Measurements from ENCODE around the gene ASIC2. TPM values are rescaled to one million over a fixed set of nuclear protein-coding genes. Genes with fewer than 3 reads are reported as not detected.

The ASIC2 gene
- total and polyA plus RNA-seq, 4 donors, result 0.10 to 0.18 TPM; not detected in 2

GRCh38 chr17:33120103-33120502 lies 173.0 kb downstream of the ASIC2 start:
- Histone ChIP-seq H3K9me3 (ENCODE audit: control insufficient read depth, low read length) (no peaks in the 10 kb centered on the region), H3K27me3 (ENCODE audit: control insufficient read depth in 1 of 2, insufficient read depth in 2 of 2, low read length in 1 of 2) (no peaks in the 10 kb centered on the region), H3K4me3 (ENCODE audit: low read length in 2 of 2) (no peak overlapping the region), H3K4me1 (ENCODE audit: control insufficient read depth in 1 of 2, insufficient read depth in 2 of 2, low read length in 2 of 2) (no peaks in the 10 kb centered on the region), H3K27ac (ENCODE audit: low read depth in 1 of 2, low read length in 2 of 2) (no peak overlapping the region), H3K36me3 (ENCODE audit: control insufficient read depth in 1 of 2, insufficient read depth in 2 of 2, low read length in 1 of 2) (no peaks in the 10 kb centered on the region)
- intact Hi-C loops (cut with DNase I), result loop anchor here in 1 of 2 donors (5.0 kb wide), 1 partner anchor 52 kb away; no protein-coding TSS in a partner anchor
- WGBS, 2 donors, result 27 to 31% methylated on average over 5 of the region's 5 CpGs
- DNase-seq (no peak), ATAC-seq (ENCODE audit: low FRiP score) (no peak)

GRCh38 chr17:33118391-33119075 lies 174.6 kb downstream of the ASIC2 start:
- Histone ChIP-seq H3K4me3 (ENCODE audit: low read length in 2 of 2) (no peak overlapping the region), H3K27ac (ENCODE audit: low read depth in 1 of 2, low read length in 2 of 2) (no peak overlapping the region), H3K4me1 (ENCODE audit: control insufficient read depth in 1 of 2, insufficient read depth in 2 of 2, low read length in 2 of 2) (no peaks in the 10 kb centered on the region), H3K36me3 (ENCODE audit: control insufficient read depth in 1 of 2, insufficient read depth in 2 of 2, low read length in 1 of 2) (no peaks in the 10 kb centered on the region), H3K9me3 (ENCODE audit: control insufficient read depth, low read length) (no peaks in the 10 kb centered on the region), H3K27me3 (ENCODE audit: control insufficient read depth in 1 of 2, insufficient read depth in 2 of 2, low read length in 1 of 2) (no peaks in the 10 kb centered on the region)
- 76 to 77% methylated on average over 8 of the region's 8 CpGs for WGBS, 2 donors
- no peak for ATAC-seq (ENCODE audit: low FRiP score)
- DNase-seq, result no peak
- intact Hi-C loops (cut with DNase I), result no loop called here

DNA sequence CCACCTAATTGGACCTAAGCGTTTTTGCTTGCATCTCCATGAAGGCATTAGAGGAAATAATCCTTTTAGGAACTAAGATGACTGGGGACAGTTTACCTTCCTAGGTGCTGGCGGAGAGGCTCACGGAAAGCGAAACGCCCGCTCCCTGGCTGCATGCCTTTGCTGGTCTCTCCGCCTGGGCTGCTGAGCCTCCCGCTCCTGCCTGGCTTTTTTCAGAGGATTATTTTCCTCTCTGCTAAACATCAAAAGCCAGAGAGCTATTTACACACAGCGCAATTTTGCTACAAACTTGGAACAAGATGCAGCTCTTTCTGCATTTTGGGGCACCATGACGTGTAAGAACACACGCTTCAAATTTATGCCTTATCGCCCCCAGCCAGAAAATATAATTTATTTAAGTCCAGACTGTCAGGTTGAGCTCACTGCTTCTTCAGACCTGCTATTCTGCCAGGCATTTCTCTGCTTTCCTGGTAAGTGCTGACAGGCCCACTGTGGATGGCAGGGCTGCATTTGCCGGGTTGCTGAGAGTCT lies 177.0 kb downstream of the ASIC2 start:
- Histone ChIP-seq H3K4me3 (ENCODE audit: low read length in 2 of 2) (no peak overlapping the region), H3K4me1 (ENCODE audit: control insufficient read depth in 1 of 2, insufficient read depth in 2 of 2, low read length in 2 of 2) (peaks cover 0 to 2% of the 10 kb centered on the region in 2 donors), H3K27me3 (ENCODE audit: control insufficient read depth in 1 of 2, insufficient read depth in 2 of 2, low read length in 1 of 2) (no peaks in the 10 kb centered on the region), H3K9me3 (ENCODE audit: control insufficient read depth, low read length) (no peaks in the 10 kb centered on the region), H3K27ac (ENCODE audit: low read depth in 1 of 2, low read length in 2 of 2) (no peak overlapping the region), H3K36me3 (ENCODE audit: control insufficient read depth in 1 of 2, insufficient read depth in 2 of 2, low read length in 1 of 2) (no peaks in the 10 kb centered on the region)
- ATAC-seq (ENCODE audit: low FRiP score) (no peak), DNase-seq (no peak)
- 26 to 27% methylated on average over 13 of the region's 13 CpGs for WGBS, 2 donors
- intact Hi-C loops (cut with DNase I), result no loop called here

DNA sequence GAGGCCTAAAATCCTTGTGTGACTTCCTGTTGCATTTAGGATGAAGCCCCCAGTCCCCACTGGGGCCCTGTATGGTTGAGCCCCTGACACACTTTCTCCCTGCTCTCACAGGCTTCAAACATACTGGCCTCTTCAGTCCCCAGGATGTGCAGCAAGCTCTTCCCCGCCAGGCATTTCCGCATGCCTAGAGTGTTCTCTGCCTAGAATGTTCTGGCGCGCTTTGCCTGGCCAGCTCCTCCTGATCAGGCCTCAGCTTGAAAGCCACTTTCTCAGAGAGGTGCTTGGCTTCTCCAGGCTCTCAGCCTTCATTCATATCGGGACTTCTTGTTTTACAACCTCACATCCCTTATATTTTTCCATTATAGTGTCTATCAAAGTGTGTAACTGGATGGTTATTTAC lies 177.7 kb downstream of the ASIC2 start:
- intact Hi-C loops (cut with DNase I), result no loop called here
- Histone ChIP-seq H3K27me3 (ENCODE audit: control insufficient read depth in 1 of 2, insufficient read depth in 2 of 2, low read length in 1 of 2) (no peaks in the 10 kb centered on the region), H3K36me3 (ENCODE audit: control insufficient read depth in 1 of 2, insufficient read depth in 2 of 2, low read length in 1 of 2) (no peaks in the 10 kb centered on the region), H3K9me3 (ENCODE audit: control insufficient read depth, low read length) (no peaks in the 10 kb centered on the region), H3K4me3 (ENCODE audit: low read length in 2 of 2) (no peak overlapping the region), H3K27ac (ENCODE audit: low read depth in 1 of 2, low read length in 2 of 2) (no peak overlapping the region), H3K4me1 (ENCODE audit: control insufficient read depth in 1 of 2, insufficient read depth in 2 of 2, low read length in 2 of 2) (peaks cover 0 to 2% of the 10 kb centered on the region in 2 donors)
- DNase-seq, result no peak
- ATAC-seq (ENCODE audit: low FRiP score), result no peak
- 87 to 90% methylated on average over 5 of the region's 5 CpGs for WGBS, 2 donors

DNA sequence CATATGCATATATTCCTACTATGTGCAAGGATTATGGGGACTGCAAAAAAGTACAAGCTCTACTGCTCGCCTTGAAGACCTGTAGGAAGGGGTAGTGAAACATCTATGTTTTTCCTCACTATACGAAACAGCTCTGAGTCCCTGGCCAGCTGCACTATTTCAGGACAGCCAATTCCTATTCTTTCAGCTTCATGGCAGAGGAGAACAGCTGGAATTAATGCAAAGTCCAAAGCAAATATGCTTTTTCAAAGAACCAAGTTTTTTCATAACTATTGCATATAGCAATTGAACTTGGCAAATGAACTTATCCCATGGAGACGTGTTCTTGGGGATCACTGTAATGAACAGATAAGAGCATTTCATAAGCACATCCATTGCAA lies 179.1 kb downstream of the ASIC2 start:
- intact Hi-C loops (cut with DNase I), result no loop called here
- 25 to 31% methylated on average over 3 of the region's 3 CpGs for WGBS, 2 donors

DNA sequence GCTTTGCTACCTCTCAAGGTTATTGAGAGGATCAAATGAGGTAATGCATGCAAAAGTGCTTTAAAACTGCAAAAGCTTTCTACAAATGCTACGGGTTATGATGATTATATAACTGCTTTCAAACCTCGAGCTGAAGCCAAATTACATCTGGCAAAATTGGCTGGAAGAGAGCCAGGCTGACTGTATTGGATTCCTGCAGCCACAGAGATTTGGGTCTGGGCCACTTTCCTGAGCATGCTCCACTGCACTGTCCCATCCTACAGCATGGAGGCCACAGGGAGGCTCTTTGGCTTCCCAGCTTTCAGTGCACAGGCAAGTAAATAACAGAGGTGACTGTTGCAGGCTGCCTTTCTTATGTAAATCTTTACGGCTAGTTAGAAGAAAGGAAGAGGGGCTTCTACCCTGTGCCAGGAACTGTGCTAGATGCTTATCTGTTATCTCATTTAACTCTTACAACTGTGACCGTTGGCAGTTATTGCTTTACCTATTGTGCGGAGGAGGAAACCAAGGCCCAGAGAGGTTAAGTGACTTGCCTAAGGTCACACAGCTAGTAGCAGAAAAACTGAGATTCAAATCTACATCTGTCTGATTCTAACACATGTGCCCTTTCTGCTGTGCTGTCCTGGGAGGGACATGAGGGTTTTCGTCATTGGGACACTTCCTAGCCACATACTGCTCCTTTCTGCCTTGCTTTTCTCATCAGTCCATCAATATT lies 179.7 kb downstream of the ASIC2 start:
- H3K4me3 ChIP-seq (ENCODE audit: low read length in 2 of 2), result no peak overlapping the region
- ATAC-seq (ENCODE audit: low FRiP score) (no peak), DNase-seq (no peak)
- intact Hi-C loops (cut with DNase I), result no loop called here
- 48 to 50% methylated on average over 6 of the region's 6 CpGs for WGBS, 2 donors
- no peaks in the 10 kb centered on the region for H3K9me3 ChIP-seq (ENCODE audit: control insufficient read depth, low read length)
- no peak overlapping the region for H3K27ac ChIP-seq (ENCODE audit: low read depth in 1 of 2, low read length in 2 of 2)
- H3K4me1 ChIP-seq (ENCODE audit: control insufficient read depth in 1 of 2, insufficient read depth in 2 of 2, low read length in 2 of 2), result peaks cover 0 to 2% of the 10 kb centered on the region in 2 donors
- H3K27me3 ChIP-seq (ENCODE audit: control insufficient read depth in 1 of 2, insufficient read depth in 2 of 2, low read length in 1 of 2), result no peaks in the 10 kb centered on the region
- H3K36me3 ChIP-seq (ENCODE audit: control insufficient read depth in 1 of 2, insufficient read depth in 2 of 2, low read length in 1 of 2), result no peaks in the 10 kb centered on the region

More for the DNA sequence above, 179.1 kb downstream of the ASIC2 start:
- Histone ChIP-seq H3K27ac (ENCODE audit: low read depth in 1 of 2, low read length in 2 of 2) (no peak overlapping the region), H3K9me3 (ENCODE audit: control insufficient read depth, low read length) (no peaks in the 10 kb centered on the region), H3K27me3 (ENCODE audit: control insufficient read depth in 1 of 2, insufficient read depth in 2 of 2, low read length in 1 of 2) (no peaks in the 10 kb centered on the region), H3K36me3 (ENCODE audit: control insufficient read depth in 1 of 2, insufficient read depth in 2 of 2, low read length in 1 of 2) (no peaks in the 10 kb centered on the region), H3K4me1 (ENCODE audit: control insufficient read depth in 1 of 2, insufficient read depth in 2 of 2, low read length in 2 of 2) (peaks cover 0 to 2% of the 10 kb centered on the region in 2 donors), H3K4me3 (ENCODE audit: low read length in 2 of 2) (no peak overlapping the region)
- DNase-seq, result no peak
- no peak for ATAC-seq (ENCODE audit: low FRiP score)

- Histone ChIP-seq H3K36me3 (ENCODE audit: control insufficient read depth in 1 of 2, insufficient read depth in 2 of 2, low read length in 1 of 2) (no peaks in the 10 kb centered on the region), H3K4me3 (ENCODE audit: low read length in 2 of 2) (no peak overlapping the region), H3K27me3 (ENCODE audit: control insufficient read depth in 1 of 2, insufficient read depth in 2 of 2, low read length in 1 of 2) (no peaks in the 10 kb centered on the region), H3K4me1 (ENCODE audit: control insufficient read depth in 1 of 2, insufficient read depth in 2 of 2, low read length in 2 of 2) (peaks cover 0 to 2% of the 10 kb centered on the region in 2 donors), H3K27ac (ENCODE audit: low read depth in 1 of 2, low read length in 2 of 2) (no peak overlapping the region), H3K9me3 (ENCODE audit: control insufficient read depth, low read length) (no peaks in the 10 kb centered on the region)
- no peak for DNase-seq
- intact Hi-C loops (cut with DNase I), result no loop called here
- ATAC-seq (ENCODE audit: low FRiP score), result no peak
- 28 to 36% methylated on average over 4 of the region's 4 CpGs for WGBS, 2 donors
Measured at GRCh38 chr17:33112763-33113162, 180.3 kb downstream of the ASIC2 start.

DNA sequence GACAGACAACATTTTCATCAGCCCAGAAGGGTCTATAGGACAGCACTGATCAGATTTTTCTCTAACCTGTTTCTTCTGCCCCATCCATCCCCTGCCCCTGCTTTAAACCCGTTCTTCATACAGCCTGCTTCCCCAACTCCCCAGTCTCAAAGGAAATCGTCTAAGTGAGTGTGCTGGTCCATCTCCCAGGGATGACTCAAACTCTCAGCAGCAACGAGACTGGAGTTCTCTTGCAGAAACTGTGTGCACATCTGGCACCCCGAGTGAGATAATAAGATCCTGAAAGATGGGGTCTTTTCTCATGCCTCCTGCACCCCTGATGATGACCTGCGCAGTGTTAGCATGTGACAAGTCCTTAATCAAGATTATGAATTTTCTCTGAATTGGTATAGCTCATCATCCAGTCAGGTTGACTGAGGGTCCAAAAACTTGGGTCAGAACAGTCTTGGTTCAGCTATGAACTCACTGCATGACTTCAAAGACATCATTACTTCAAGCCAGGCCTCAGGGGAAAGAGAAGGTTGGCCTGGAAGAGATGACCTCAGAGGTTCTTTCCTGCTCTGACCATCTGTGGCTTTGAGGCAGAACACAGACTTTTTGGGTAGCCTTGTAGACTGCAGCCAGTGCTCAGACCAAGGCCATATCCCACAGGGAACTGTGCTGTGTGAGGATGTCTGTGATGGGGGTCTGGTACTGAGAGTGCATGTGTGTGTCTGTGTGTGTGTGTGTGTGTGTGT lies 183.6 kb downstream of the ASIC2 start:
- Histone ChIP-seq H3K27me3 (ENCODE audit: control insufficient read depth in 1 of 2, insufficient read depth in 2 of 2, low read length in 1 of 2) (peaks cover 0 to 2% of the 10 kb centered on the region in 2 donors), H3K4me3 (ENCODE audit: low read length in 2 of 2) (no peak overlapping the region), H3K4me1 (ENCODE audit: control insufficient read depth in 1 of 2, insufficient read depth in 2 of 2, low read length in 2 of 2) (peaks cover 0 to 2% of the 10 kb centered on the region in 2 donors), H3K9me3 (ENCODE audit: control insufficient read depth, low read length) (no peaks in the 10 kb centered on the region), H3K27ac (ENCODE audit: low read depth in 1 of 2, low read length in 2 of 2) (no peak overlapping the region), H3K36me3 (ENCODE audit: control insufficient read depth in 1 of 2, insufficient read depth in 2 of 2, low read length in 1 of 2) (no peaks in the 10 kb centered on the region)
- no peak for ATAC-seq (ENCODE audit: low FRiP score)
- DNase-seq, result no peak
- intact Hi-C loops (cut with DNase I), result no loop called here
- WGBS, 2 donors, result 72 to 78% methylated on average over 5 of the region's 5 CpGs

All from aorta (tissue), 5 donors.